Stomach (tissue), 9 donors: ENCODE data around the gene TBCEL. TPM values are rescaled to one million over a fixed set of nuclear protein-coding genes. Genes with fewer than 3 reads are reported as not detected.

ENCODE experiments used
- DNase-seq, 2 donors: peaks; one replicate each; pipeline versions ENCODE4 v3.0.0 to v3.0.0-alpha.2; 2013 to 2019
- H3K27ac ChIP-seq, 5 donors: fragments of 200-600 bp in 4 of 5; sonication (generic) in 4 of 5; one replicate each; pipeline ENCODE4 v1.5.1; 2013 to 2019; ENCODE audit warnings: mild to moderate bottlenecking in 1 of 5, moderate library complexity in 1 of 5
- H3K27me3 ChIP-seq, 3 donors: fragments of 200-600 bp; sonication (generic); one replicate each; pipeline ENCODE4 v1.5.1; 2017 to 2019; ENCODE audit warnings: mixed run types in 1 of 3
- H3K36me3 ChIP-seq, 4 donors: fragments of 200-600 bp; sonication (generic); 1 replicate in 3 of 4; 2 replicates in 1 of 4; pipeline ENCODE4 v1.5.1; 2016 to 2019
- H3K4me1 ChIP-seq, 4 donors: fragments of 200-600 bp; sonication (generic); one replicate each; pipeline ENCODE4 v1.5.1; 2016 to 2019
- H3K4me3 ChIP-seq, 4 donors: fragments of 200-600 bp; sonication (generic) in 3 of 4; one replicate each; pipeline ENCODE4 v1.5.1; 2016 to 2019; ENCODE audit warnings: mild to moderate bottlenecking in 1 of 4
- H3K9me3 ChIP-seq, 4 donors: fragments of 200-600 bp; sonication (generic); one replicate each; pipeline ENCODE4 v1.5.1; 2016 to 2019
- CTCF ChIP-seq, 7 experiments: fragments of 450-650 bp in 4 of 7; fragments of 200-600 bp in 3 of 7; sonication (generic) in 3 of 7; IDR thresholded peaks; one replicate each; pipeline ENCODE4 v1.5.1; 2016 to 2019; ENCODE audit warnings: antibody characterized with exemption in 7 of 7, control low read depth in 2 of 7, mild to moderate bottlenecking in 1 of 7
- EP300 ChIP-seq: sonication (generic); formaldehyde crosslinking; IDR thresholded peaks from one replicate; pipeline ENCODE4 v1.6.1; 2017; ENCODE audit warnings: antibody characterized with exemption
- POLR2A ChIP-seq, 4 donors: fragments of 450-650 bp; IDR thresholded peaks; one replicate each; pipeline ENCODE4 v1.6.1; 2016; ENCODE audit warnings: antibody characterized with exemption in 4 of 4, control low read depth in 2 of 4, mild to moderate bottlenecking in 1 of 4, moderate library complexity in 1 of 4
- POLR2AphosphoS5 ChIP-seq, 3 donors: sonication (generic); formaldehyde crosslinking; IDR thresholded peaks; one replicate each; pipeline ENCODE4 v1.6.1; 2016; ENCODE audit warnings: antibody characterized with exemption in 3 of 3
- WGBS, 5 donors: extraction: QIAGEN DNeasy Blood & Tissue Kit in 3 of 5; methylation state at CpG; one replicate each; pipeline versions ENCODE4 v1.1.5 to v1.1.7; 2013 to 2018; 5-methylcytosine and 5-hydroxymethylcytosine counted together
- intact Hi-C: fragments of 100-400 bp; cut with DNase I; formaldehyde crosslinking; loops from one replicate; pipeline ENCODE4 v1.15.1; 2023; ENCODE audit warnings: low total_unique reads
- polyA plus RNA-seq, 3 donors: library from polyadenylated mRNA; stranded (reverse); fragments of 200-250 nt; gene quantifications; one replicate each; pipeline ENCODE4 v1.2.3, GENCODE V29; 2013
- total RNA-seq, 5 donors: library from RNA; depleted of rRNA; stranded (reverse); fragments of >200 nt; gene quantifications; one replicate each; pipeline versions ENCODE4 v1.1.0 to v1.2.3, GENCODE V29; 2014 to 2016
- donor health status: healthy with polysubstance abuse.
- donor health status: Bipolar disorder and iron deficiency.
- donor health status: healthy.

Gene TBCEL
- total and polyA plus RNA-seq, 8 donors = 3.2 to 55.1 (median 8.1) TPM

- WGBS, 5 donors = 73 to 82% (median 76%) methylated on average over 6 of the region's 6 CpGs
- peak in 1 of 2 donors; percentile 64 for DNase-seq
- Histone ChIP-seq H3K9me3 (no peaks in the 10 kb centered on the region), H3K4me3 (no peak overlapping the region), H3K27ac (peak overlapping the region in 1 of 5 donors; percentile 10), H3K27me3 (no peaks in the 10 kb centered on the region), H3K36me3 (no peaks in the 10 kb centered on the region), H3K4me1 (peaks cover 0 to 10% (median 5%) of the 10 kb centered on the region in 4 donors)
- no peak for TF ChIP-seq POLR2A (IDR thresholded peaks at IDR 0.05)
- no peak for TF ChIP-seq POLR2AphosphoS5 (IDR thresholded peaks at IDR 0.05)
- TF ChIP-seq CTCF (IDR thresholded peaks at IDR 0.05) = no peak
- TF ChIP-seq EP300 = no peak
- intact Hi-C loops = no loop called here
These were observed 81.7 kb downstream of the TBCEL start for GRCh38 chr11:121105481-121106195.

GRCh38 chr11:121106812-121107211 lies 82.9 kb downstream of the TBCEL start:
- no peak for TF ChIP-seq EP300
- no peak for TF ChIP-seq CTCF (IDR thresholded peaks at IDR 0.05)
- no peak for TF ChIP-seq POLR2A (IDR thresholded peaks at IDR 0.05)
- TF ChIP-seq POLR2AphosphoS5 (IDR thresholded peaks at IDR 0.05) = no peak
- WGBS, 5 donors = 60 to 84% (median 76%) methylated on average over 5 of the region's 5 CpGs
- H3K36me3 ChIP-seq = no peaks in the 10 kb centered on the region
- intact Hi-C loops = no loop called here
- no peaks in the 10 kb centered on the region for H3K27me3 ChIP-seq
- no peak overlapping the region for H3K4me3 ChIP-seq
- DNase-seq = no peak
- H3K27ac ChIP-seq = no peak overlapping the region
- H3K4me1 ChIP-seq = peaks cover 0 to 10% (median 5%) of the 10 kb centered on the region in 4 donors
- no peaks in the 10 kb centered on the region for H3K9me3 ChIP-seq

GRCh38 chr11:121108413-121108812 lies 84.5 kb downstream of the TBCEL start:
- H3K27ac ChIP-seq = no peak overlapping the region
- H3K9me3 ChIP-seq = no peaks in the 10 kb centered on the region
- no peaks in the 10 kb centered on the region for H3K36me3 ChIP-seq
- DNase-seq = no peak
- 27 to 85% (median 53%) methylated on average over 1 of the region's 1 CpG for WGBS, 5 donors
- TF ChIP-seq POLR2A (IDR thresholded peaks at IDR 0.05) = no peak
- TF ChIP-seq CTCF (IDR thresholded peaks at IDR 0.05) = no peak
- TF ChIP-seq EP300 = no peak
- TF ChIP-seq POLR2AphosphoS5 (IDR thresholded peaks at IDR 0.05) = no peak
- intact Hi-C loops = no loop called here
- peaks cover 0 to 17% (median 5%) of the 10 kb centered on the region in 4 donors for H3K4me1 ChIP-seq
- H3K4me3 ChIP-seq = no peak overlapping the region
- H3K27me3 ChIP-seq = no peaks in the 10 kb centered on the region

GRCh38 chr11:121109471-121109870 lies 85.6 kb downstream of the TBCEL start:
- Histone ChIP-seq H3K27me3 (no peaks in the 10 kb centered on the region), H3K4me3 (no peak overlapping the region), H3K9me3 (no peaks in the 10 kb centered on the region), H3K27ac (no peak overlapping the region), H3K4me1 (peaks cover 0 to 16% (median 5%) of the 10 kb centered on the region in 4 donors), H3K36me3 (no peaks in the 10 kb centered on the region)
- TF ChIP-seq CTCF (IDR thresholded peaks at IDR 0.05) (no peak), EP300 (no peak), POLR2A (IDR thresholded peaks at IDR 0.05) (no peak), POLR2AphosphoS5 (IDR thresholded peaks at IDR 0.05) (no peak)
- 71 to 92% (median 85%) methylated on average over 2 of the region's 2 CpGs for WGBS, 5 donors
- intact Hi-C loops = no loop called here
- no peak for DNase-seq
